Measurements from ENCODE around the gene LYZL2.
A peak's percentile ranks its signal among the peaks of the same experiment; 100 is the strongest.

The LYZL2 gene

GRCh38 chr10:30589441-30589840, 40.1 kb downstream of the LYZL2 start:
- no peak for DNase-seq

DNA sequence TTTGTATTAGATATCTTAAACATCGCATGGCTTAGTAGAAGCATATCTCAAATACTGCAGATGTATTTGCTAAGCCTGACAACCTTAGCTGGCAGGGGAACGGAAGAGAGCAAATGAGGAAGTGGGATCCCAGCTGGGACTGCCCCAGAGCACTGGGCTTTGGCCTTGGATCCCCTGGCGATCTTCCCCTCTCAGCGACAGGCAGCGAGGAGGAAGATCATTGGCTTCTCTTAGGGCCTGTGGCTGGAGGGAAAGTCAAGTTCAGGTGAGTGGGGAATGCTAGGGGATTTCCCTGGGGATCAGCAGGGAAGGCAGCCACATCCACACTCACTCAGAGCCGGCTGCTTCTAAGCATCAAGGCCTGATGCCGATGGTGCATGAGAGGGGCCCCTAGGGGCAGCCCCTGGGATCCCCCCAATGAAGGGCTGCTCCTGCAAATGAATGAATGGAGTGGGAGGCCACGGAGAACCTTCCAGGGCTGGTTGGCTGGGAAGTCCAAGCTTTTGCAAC, 42.0 kb downstream of the LYZL2 start:
- DNase-seq: no peak

DNA sequence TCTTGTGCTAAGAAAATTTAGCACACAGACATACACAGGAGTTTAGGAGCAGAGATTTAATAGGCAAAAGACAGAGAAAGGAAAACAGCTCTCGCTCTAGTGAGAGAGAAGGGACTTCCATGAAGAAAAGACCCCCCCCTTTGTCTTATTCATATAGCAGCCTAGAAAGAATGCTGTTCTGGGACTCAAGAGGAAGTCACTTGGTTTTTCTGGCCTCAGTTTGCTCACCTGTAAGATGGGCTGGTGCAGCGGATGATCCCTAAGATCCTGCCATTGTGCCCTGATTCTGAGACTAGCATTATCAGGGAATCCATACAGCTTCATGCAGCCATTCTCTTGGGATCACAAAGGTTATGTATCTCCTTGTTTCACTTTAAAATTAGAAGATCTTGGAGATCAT, 42.7 kb downstream of the LYZL2 start:
- DNase-seq: no peak

DNA sequence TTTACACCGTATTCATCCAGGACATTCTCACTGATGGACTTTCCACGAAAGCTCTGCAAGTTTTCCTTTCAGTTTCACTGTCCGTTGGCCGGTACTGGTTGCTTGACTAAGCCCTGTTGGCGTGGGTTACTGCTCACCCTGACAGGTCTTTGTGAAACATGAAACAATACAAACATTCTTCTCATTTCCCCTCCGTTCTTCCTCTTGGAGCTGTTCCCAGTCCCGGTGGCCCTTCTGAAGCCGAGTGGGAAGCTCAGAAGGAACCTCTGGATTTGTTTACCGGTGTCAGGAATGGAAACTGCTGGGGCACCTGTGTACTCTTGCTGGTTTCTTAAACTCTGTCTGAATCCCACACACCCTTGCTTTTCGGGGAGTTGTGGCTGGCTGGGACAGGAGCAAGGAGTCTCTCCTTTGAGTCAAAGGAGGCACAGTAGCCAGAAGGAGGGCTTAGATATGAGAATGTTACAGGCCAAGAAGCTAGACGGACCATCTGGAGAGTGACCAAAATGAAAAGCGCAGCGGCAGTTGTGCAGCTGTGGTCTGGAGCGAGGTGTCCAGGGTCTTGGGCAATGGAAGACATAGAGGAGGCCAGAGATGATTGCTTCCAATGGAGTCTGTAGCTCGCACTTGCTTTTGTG, 45.7 kb downstream of the LYZL2 start:
- DNase-seq: no peak

DNA sequence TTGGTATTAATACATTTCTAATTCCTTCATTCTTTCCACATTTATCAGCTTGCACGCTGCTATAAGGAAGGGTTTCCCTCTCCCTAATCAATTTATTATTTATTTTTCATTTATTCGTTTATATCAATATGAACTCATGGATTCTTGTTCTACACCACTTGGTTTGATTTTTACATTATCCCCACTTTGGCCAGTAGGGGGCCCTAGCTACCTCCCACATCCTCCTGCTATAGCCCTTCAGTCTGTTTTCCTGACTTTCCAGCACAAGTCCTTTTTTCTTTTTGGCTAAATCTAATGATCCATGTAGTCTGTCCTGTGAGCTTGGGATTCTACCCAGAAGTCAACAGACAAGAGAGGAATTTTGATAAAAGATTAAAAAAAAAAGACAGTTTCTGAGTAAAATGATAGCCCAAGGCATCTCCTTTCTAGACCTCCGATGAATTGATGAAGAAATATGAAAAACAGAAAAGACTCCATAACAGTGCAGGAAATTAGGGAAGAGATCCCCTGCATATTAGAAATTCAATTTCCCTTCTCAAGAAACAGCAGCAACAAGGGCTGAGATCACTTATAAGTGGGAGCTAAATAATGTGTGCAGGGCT, 47.7 kb downstream of the LYZL2 start:
- DNase-seq: no peak

- DNase-seq: no peak
These were observed 48.9 kb downstream of the LYZL2 start for GRCh38 chr10:30580676-30581075.

- DNase-seq: no peak
These were observed 49.3 kb downstream of the LYZL2 start for GRCh38 chr10:30580241-30580640.

- DNase-seq: no peak
These were observed 50.0 kb downstream of the LYZL2 start for GRCh38 chr10:30579574-30579973.

- DNase-seq: no peak
These were observed 52.5 kb downstream of the LYZL2 start for GRCh38 chr10:30577048-30577447.

DNA sequence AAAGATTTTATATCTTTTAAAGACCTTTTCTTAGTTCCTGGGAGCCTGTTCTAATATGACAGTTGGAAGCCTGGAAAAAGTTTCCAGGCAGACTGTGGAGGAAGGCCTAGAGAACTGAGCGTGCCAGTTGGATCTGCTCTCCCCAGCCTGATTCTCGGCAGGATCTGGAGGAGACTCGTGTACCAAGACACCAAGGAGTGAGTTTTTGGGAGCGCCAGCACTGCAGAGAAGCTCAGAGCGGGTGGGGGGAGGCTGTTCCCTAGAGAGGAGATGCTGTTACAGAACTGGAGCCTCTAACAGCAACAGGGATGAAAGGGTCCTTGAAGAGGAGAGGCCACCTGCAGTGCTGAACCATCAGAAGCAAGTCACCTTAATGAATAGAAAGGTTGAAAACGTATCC, 52.9 kb downstream of the LYZL2 start:
- no peak for DNase-seq

- no peak for DNase-seq
These were observed 55.1 kb downstream of the LYZL2 start for GRCh38 chr10:30574432-30574796.

DNA sequence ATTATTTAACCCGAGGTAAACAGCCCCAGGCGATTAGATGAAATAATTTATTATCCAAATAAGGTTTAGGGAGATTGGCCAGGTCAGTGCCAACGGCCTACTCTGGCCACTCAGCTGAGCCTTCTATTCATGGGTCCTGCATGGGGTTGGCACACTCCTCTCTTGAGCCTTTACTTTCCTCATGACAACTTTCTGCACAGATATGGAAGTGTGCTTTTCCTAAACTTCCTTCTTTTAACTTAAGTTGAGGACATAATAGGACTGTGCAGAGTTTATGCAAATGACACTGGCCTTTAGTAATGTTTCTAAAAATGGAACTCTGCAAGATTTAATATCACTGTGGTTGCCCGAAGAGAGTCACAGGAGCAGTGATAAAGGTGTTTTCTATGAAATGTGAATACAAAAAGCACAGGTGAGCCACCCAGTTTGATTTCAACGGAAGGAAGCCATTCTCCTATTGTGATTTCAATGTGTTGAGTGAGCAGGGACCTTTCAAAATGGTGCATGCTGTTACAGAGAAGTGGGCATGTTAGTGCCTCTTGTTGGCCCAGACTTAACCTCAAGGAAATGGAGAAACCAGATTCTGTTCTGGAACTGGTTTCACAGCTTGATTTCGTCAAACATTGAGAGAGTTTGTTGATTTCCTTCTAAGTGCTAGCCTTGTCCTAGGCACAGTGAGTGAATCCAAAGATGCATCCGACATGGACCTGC, 55.7 kb downstream of the LYZL2 start:
- no peak for DNase-seq

GRCh38 chr10:30565449-30565848, 64.1 kb downstream of the LYZL2 start:
- no peak for DNase-seq

DNA sequence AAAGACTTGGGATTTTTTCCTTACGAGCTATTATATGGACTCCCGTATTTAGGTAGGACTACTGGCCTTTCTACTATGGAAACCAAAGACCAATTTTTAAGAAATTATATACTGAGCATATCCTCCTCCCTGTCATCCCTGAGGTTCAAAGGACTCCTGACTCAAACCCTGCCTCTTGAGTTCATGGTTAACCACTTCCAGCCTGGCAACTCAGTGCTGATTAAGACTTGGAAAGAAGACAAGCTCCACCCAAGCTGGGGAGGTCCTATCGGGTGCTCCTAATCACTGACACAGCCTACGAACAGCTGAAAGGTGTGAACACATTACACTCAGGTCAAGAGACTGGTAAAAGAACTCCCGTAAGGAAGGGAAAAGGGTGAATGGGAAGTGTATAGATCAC, 66.8 kb downstream of the LYZL2 start:
- peak; percentile 57 for DNase-seq

Measured in stimulated activated CD4-positive, alpha-beta T cell treated with anti-CD3 and anti-CD28 coated beads, Interleukin-1b, Interleukin-23, amount 100 ng/mL, for 48 hours (primary cell).